Effector CD8-positive, alpha-beta T cell (primary cell): ENCODE measurements around the gene AK2.
"Not testable (repeated sequence)": the region's sequence is repeated elsewhere in the genome, so short reads cannot be mapped to it uniquely, and the experiment has no call there.

Experiments used
- DNase-seq: peaks from one replicate; lab custom pipeline; 2025; lab: John Stamatoyannopoulos, UW

Gene AK2

DNA sequence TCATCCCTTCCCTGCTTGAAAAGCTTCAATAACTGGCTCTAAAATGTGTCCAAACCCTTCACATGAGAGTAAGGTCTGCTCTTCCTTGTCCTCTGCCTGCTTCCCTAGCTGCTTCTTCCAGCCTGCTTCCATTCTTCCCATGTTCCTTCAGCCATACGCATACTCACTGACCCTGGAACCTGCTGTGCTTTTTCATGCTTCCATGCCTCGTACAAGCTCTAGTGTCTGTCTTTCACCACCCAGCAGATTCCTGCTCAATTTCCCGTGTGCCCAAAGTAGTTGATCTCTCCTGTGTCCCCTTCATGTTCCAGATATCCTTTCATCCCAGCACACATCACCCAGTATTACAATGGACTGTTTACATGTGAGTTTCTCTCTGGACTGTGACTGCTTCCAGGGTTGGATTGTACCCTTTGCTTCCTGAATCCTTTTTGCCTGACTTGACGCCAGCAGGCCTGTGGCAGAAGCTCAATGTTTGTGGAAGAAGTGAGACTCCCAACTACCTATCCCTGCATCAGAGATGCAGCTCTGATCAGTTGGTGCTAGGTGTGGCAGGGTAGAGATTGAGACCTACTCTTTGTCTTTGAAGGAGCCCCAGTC is 36.2 kb downstream of the AK2 start:
- DNase-seq: no peak

DNA sequence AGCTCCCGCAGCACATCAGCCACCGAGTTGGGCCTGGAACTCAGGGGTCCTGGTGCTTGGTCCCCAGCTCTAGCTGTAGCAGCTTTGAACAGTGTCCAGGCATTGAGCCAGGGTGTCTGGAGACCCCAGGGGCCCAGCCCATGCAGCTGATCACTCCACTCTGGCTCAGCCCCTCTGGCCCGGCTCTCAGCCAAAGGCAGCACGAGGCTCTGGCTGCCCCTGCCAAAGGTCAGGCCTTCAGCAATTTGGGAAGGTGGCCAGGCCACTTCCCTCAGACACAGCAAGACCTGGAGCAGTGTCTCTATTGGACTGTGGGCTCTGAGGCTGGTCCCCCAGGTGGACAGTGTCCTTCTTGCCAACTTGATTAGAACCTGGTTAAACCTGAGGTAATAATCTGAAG is 37.7 kb downstream of the AK2 start:
- DNase-seq: no peak

DNA sequence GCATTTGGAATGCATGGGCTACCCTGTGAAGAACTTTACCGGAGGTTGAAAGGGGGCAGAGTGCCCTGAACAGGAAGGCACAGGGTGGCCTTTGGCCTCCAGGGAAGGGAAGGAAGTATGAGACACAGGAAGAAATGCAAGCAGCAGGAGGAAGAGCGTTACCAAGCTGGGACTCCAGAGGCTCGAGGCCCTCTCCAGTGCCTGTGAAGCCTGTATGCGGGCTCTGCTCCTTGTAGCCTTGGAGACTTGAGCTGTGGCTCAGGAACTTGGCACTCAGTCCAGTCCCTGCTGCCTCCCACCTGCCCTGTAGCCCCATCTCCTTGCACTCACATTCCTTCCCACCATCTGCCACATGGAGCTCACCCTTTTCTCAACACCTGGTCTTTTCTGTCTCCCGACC is 38.6 kb downstream of the AK2 start:
- DNase-seq: no peak

DNA sequence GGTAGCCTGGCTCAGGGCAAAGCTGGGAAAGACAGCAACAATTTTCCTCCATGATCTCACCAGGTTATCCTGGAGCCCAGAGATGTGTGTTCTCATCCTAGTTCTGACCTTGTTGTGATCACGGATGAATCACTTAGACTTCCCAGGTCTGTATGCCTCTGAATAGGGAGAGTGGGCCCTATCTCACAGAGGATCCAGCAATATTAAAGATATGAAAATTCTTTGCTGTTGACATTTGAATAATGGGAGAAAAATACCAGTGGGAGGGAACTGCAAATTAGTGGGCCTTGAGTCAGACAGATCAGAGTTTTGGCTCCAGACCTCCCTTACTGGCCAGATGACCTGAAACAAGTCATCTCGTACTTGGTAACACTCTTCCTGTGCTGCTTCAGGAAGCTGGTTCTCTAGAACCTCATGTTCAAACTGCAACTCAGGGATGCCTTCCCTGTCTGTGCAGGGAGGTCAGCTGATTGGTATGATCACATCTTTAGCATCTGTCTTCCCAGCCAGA is 39.2 kb downstream of the AK2 start:
- DNase-seq: no peak

DNA sequence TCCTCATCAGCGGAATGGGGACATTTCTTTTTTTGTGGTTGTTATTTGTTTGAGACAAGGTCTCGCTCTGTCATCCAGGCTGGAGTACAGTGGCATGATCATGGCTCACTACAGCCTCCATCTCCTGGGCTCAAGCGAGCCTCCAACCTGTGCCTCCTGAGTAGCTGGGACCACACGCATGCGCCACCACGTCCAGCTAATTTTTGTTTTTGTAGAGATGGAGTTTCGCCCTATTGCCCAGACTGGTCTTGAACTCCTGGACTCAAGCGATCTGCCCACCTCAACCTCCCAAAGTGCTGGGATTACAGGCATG is 43.4 kb downstream of the AK2 start:
- not testable (repeated sequence) for DNase-seq

DNA sequence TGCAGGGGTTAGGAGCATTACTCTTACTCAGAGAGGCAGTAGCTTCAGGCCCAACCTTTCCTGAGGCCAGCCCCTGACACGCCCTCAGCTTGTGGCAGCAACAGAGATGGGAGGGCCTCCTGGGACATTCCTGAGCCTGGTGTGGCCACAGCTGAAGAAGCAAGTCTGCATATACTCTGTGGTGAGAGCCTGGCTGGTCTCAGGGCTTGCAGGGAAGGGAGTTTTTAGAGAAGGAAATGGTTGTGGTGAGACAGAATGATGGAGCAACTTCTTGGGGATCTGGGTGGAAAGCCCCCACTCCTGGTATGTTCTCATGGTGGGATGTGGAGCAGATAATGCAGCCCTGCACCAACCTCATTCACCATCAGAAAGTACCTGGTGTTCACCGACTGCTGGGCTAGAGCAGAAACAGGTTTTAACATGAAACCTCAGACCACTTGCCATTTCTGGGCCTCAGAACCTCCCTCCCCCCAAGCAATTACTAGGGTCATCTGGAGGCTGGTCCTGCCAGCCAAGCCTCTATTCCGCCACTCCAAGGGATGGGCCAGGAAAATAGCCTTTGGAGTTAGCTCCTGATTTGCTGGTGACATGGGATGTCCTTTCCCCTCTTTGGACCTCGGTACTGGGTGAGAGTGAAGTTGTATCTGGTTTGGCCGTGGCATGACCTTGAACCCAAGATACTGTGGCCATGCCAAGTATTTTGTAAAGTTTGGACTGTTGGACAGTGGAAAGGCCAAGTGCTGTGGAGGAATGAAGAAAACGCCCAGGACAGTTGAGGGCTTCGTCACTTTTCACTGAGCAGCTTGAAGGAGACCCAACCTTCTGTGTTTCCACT is 44.0 kb downstream of the AK2 start:
- no peak for DNase-seq

DNA sequence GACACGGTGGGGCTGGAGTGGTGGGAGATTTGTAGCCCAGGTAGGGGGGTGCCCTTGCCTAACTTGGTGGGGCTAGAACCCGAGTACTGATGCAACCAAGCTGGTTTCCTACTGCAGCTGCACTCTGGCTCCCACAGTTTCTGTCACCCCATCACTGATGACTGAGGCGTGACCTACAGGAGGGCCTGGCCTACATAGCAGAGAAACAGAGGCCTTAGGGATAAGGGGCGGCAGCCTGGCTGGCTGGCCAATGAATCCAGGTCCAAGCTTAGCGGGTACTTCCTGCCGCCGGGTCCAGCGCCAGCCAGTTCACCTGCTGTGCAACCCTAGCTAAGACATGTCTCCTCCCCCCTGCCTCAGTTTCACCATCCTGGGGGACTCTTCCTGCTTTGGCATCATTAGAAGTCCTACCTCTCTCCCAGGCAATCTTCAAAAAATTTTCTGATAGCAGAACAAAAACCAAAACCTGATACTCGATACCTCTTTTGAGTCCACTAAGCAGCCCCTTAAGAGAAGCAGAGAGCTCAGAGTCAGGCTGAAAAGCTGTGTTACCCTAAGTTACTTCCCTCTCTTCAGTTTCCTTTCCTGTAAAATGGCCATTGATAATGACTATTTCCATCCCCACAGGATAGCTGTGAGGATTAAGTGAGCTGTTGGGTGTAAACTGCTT is 44.7 kb downstream of the AK2 start:
- DNase-seq: no peak

DNA sequence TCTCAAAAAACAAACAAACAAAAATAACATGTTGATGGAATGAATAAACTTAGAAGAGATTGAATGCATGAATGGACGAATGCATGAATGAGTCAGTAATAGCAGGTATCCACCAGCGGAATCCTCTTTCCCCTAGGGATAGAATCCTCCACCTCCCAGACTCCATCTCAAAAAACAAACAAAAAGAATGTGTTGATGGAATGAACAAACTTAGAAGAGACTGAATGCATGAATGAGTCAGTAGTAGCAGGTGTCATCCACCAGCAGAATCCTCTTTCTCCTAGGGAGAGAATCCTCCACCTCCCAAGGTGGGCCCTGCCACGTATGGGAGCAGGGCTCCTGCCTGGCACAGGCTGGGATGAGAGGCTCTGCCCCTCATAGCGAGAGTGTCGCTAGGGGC is 45.3 kb downstream of the AK2 start:
- no peak for DNase-seq

DNA sequence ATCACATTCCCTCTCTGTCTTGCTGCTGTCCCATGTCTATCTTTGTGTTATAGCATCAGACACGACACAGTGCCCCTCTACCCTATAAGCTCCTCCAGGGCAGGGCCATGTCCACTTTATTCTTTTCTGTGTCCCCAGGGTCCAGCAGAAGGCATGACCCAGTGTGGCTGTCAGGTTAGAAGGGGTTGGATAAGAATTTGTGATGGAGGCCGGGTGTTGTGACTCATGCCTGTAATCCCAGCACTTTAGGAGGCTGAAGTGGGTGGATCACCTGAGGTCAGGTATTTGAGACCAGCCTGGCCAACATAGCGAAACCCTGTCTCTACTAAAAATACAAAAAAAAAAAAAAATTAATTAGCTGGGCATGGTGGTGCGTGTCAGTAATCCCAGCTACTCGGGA is 45.8 kb downstream of the AK2 start:
- DNase-seq: no peak

DNA sequence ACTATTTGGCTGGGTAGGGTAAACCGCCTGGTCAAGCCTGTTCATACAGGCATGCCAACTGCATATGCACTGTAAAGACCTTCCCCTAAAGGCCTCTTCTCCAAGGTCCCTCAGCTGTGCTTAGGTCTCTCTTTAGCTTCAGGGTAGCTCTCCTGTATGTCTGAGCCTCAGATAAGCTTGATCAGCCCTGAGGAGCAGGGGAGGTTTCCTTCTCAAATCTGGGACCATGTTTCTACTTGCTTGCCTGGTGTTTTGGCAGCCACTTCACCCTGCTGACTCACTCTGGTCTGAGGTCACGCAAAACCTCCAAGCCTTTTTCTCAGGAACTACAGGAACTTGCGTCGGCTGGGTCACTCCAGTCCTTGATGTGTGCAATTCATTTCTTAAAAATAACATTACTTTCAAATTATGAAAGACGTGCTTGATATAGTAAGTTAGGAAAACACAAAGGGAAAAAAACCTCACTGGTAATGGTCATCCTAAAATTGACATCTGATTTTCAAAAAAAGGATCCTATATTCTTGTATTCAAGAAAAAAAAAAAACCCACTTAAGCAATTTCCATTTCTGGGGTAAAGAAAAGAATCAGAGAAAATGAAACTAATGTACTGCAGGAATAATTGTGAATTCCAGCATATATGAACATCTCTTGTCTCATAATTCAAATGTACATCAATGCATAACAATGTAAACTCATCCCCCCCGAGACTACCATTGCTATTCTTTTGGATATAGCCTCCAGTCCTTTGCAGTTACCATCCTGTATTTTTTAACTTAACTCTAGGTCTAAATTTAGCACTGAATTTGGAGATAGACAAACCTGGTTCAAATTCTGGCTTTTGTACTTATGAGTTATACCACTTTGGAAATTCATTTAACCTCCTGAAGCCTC is 47.3 kb downstream of the AK2 start:
- DNase-seq: no peak

DNA sequence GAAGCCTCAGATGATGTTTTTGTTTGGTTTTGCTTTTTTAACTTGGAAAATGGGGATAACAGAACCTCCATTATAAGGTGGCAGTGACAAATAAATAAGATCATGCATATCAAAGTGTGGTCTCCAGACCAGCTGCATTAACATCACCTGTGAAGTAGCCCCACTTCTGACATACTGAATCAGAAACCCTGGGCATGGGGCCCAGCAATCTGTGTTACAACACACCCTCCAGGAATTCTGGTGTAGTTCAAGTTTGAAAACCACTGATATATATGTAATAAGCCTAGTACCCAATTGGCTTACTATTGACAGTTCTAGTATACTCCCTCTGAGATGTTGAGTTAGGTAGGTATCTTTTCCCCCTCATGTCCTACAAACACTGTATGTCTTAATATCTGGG is 48.0 kb downstream of the AK2 start:
- no peak for DNase-seq

DNA sequence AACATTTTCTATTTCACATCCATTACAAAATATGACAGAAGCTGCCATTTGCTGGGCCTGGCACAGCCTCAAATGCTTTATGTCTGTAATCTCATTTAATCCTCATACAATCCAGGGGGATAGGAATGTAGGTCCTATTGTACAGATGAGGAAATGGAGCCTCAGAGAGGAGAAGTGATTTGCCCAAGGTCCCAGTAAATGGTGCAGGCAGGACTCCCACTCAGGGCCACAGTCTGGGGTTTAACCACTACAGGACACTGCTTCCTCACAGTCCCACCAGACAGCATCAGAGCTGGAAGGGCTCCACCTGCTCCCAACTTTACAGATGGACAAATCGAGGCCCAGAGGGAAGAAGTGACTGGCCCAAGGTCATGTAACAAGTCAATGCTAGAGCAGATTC is 51.5 kb downstream of the AK2 start:
- DNase-seq: no peak

DNA sequence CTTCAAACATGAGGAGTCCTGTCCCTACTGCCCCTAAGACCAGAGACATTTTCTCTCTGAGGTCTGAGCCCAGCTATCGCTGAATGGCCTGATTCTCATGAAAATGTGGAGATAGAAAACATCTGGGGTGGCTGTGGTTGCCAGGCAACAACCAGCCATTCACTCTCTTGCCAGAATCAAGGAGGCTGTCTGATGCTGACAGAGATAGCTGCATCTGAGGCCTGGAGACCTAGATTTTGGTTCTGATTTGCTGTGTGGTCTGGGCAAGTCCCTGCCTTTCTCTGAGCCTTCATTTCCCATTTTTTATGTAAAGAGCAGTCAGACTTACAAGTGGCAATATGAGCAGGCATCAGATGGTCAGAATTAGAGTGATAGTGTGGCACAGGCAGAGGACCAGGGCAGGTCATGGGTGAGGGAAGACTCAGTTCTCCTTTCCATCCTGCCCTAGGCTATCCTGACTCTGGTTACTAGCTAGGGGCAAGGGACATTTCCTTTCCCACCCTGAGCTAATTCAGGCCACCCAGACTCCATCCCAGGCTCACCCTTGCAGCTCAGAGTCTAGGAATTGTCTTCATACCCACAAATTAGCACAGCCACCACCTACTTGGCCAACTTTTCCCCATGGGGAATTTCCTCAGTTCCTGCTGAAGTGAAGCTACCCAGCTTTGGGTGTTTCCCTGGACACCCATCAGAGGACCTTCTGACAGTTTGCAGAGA is 52.1 kb downstream of the AK2 start:
- DNase-seq: no peak

DNA sequence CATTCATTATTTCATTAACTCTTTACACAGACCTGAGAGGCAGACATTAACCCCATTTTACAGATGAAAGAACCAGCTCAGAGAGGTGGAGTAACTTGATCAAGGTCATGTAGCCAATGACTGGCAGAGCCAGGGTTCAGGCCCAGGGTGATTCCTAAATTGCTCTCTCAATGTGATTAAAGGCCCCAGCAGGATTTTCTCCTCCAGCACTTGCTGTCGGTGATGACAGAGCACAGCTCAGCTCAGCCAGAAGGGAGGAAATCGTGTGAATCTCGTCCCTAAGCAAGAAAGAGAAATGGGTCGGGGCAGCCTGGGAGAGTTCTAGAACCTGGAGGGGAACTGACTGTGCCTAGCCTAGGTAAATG is 52.6 kb downstream of the AK2 start:
- no peak for DNase-seq

DNA sequence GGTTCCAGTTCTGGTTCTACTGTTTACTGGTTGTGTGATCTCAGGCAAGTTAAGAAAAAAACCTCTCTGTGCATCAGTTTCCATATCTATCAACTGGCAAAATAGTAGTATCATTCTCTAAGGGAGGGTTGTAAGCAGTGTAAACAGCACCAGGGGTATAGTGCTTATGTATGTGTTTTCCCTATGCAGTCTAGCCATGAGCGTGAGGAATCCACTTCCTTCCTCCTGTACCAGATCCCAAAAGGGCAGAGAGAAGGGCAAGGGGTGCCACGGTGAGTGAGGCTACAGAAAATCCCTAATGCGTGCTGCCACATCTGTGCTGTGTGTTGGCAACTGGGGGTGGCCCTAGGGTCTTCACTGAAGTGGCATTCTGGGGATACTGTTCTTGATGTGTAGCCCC is 53.7 kb downstream of the AK2 start:
- no peak for DNase-seq

DNA sequence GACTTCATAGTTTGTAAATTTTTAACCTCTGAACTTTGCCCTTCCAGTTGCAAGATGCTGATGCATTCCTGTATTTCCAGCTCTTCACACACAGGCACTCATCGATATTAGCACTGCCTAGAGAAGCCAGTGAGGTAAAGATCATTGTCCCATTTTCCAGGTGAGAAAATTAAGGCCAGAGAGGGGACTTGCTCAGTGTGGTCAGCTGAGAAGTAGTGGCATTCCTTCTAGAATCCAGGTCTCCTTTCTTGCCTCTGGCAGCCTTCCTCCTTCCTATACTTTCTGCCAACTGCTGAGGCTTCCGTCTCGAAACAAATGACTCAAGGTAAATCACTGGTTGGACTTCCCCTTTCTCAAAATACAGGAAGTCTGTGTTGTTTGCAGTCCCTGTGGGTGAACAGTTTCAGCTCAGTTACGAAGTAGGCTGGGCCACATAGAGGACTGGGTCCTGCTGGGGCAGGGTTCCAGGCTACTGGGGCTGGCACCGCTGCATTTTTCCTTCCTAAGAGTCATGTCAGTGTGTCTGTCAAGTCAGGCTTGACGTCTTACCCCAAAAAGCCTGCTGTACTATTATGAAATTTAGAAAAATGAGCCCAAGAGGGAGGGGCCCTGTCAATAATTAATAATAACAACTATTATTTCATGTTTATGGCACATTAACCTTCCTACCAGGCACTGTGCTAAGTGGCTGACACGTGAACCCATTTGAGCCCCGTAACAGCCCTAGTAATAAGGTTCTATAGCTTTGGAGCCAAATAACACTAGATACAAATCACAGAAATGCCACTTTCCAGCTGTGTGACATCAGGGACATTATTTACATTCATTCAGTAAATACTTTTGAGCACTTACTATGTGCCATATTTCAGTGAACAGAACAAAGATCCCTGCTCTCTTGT is 55.4 kb downstream of the AK2 start:
- DNase-seq: peak; percentile 29

DNA sequence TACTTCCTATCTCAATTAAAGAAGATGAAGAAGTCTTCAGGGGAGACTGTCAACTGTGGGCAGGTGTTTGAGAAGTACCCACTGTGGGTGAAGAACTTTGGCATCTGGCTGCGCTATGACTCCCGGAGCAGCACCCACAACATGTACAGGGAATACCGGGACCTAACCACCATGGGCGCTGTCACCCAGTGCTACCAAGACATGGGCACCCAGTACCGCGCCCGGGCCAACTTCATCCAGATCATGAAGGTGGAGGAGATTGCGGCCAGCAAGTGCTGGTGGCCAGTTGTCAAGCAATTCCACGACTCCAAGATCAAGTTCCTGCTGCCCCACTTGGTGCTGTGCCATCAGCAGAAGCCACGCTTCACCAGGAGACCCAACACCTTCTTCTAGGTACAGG is 56.6 kb downstream of the AK2 start:
- DNase-seq: no peak

DNA sequence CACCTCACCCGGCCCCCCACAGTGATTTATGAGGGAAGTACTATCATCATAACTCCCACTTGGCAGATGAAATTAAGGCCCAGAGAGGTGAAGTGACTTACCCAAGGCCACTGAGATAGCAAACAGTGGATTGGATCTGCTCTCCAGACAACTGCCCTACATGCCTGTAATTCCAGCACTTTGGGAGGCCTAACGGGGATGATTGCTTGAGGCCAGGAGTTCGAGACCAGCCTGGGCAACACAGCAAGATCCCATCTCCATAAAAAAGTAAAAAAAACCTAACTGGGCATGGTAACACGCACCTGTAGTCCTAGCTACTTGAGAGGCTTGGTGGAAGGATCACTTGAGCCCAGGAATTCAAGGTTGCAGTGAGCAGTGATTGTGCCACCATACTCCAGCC is 57.8 kb downstream of the AK2 start:
- DNase-seq: no peak

DNA sequence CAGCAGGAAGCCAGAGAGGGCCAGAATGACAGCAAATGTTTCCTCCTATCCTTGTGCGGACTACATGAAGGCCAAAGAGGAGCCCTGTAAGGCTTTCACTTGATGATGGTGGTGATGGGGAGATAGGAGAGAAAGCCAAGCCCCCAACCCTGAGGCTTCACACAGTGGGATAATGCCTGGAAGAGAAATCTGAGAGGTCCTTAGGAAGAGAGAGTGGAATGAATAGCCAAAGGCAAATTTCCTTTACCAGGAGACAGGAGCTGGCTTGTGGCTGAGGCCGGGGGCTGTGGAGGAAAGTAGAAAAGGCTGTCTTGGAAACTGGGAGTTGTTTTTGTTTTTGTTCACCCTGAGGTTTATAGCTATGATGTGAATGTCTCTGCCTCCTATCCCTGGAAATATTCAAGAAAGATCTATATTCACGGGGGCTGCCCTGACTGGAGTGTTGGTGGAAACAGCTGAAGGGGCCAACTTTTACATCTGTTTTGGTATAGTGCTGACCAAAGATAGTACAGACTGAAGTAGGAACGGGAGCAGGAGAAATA is 59.1 kb downstream of the AK2 start:
- no peak for DNase-seq

DNA sequence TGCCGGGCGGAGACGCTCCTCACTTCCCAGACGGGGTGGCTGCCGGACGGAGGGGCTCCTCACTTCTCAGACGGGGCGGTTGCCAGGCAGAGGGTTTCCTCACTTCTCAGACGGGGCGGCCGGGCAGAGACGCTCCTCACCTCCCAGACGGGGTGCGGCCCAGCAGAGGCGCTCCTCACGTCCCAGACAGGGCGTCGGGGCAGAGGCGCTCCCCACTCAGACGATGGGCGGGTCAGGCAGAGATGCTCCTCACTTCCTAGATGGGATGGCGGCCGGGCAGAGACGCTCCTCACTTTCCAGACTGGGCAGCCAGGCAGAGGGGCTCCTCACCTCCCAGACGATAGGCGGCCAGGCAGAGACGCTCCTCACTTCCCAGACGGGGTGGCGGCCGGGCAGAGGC is 61.6 kb downstream of the AK2 start:
- not testable (repeated sequence) for DNase-seq
